HTERT RPE-1 (cell line): ENCODE measurements around the gene TNS3.

Experiments
- in situ Hi-C: fragments of 300-500 bp; cut with MboI; formaldehyde crosslinking; loops from 4 replicates; pipeline ENCODE4 v1.14.3; 2020; ENCODE audit warnings: low sequenced_read_pairs

The TNS3 gene

DNA sequence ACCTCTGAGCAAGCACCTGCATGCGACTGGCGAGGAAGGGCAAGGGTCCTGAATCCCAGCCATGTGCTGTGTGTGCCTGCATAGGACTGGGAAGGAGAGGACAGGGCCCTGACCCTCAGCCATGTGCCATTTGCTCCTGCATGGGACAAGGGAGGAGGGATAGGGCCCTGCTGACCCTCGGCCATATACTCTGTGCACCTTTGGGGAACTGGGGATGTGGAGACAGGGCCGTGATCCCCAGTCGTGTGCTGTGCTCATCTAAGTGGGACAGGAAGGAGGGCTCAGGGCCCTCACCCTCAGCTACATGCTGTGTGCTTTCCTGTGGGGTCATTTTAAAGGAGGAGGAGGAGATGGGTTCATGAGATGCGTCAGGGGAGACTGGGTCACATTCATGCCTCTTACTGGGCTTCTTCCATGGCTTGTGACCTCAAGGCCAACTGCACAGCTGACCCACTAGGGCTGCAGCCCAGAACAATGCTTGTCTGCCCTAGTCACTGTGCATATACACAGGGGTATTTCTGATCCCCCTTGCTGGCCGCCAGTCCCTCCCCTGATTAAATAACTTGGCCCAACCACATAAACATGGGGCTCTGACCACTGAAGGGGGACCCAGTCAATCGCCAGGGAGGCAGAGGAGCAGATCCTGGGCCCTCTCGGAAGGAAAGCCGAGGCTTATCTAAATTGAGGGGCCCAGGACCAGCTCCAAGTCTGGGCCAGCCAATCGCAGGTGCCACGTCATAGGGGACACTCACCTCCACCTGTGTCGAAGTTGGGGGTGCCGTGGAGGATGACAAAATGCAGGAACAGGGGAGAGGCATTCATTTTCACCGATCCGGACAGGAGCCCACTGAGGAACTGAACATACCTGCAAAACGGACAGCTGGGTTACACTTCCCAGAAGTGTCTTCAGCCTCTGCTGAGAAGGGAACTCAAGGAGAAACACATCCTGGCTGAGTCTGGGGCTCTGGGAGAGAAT lies 167.3 kb downstream of the TNS3 start:
- in situ Hi-C loops = no loop called here

DNA sequence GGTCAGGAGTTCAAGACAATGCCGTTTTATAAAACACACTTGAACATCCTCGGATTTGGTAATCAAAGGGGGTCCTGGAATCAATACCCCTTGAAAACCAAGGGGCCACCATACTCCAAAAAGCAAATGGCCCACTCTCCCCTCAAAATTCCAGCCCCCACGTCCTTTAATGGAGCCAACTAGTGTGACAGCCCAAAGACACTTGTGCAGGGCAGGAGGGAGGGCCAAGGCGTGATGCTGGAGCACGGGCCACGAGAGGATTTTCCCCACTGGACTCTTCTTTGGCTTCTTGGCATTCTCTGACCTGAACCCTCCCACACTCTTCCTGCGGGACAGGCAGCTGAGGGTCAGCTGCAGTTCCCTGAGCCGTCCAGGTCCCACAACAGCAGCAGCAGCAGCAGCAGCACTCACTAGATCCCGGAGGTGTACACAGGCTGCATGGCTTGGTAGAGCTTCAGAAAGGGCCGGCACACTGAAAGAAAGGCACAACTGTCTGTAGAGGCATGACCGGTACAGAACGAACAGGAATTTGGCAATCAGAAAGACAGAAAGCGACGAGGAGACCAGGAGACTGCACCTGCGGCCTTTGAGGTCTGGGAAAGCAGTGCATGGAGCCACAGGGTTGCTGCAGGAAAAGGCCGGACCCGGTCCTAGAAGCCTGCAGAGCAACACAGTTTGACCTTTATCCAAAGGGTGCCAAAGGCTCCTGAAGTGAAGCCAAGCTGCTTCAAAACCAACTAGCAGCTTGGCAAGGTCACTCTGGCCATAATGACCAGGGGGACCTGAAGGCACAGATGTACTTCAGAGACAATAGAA lies 168.2 kb downstream of the TNS3 start:
- in situ Hi-C loops = no loop called here

DNA sequence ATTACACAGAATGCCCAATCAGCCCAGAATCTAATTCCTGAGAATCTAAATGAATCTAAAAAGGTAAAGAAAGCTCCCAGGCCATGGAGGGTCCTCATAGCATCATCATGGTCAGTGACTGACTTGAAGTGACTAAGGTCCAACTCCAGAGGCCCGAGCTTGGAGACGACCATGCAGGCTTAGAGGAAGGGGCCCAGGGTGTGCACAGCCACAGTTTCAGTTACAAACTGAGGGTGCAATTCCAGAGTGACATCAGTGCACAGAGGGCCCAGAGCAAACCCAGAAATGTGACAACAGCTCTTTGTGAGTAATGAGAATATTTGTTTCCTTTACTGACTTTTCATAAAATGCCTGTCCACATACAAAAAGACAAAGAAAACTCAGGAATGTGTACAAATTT lies 170.0 kb downstream of the TNS3 start:
- in situ Hi-C loops = no loop called here

DNA sequence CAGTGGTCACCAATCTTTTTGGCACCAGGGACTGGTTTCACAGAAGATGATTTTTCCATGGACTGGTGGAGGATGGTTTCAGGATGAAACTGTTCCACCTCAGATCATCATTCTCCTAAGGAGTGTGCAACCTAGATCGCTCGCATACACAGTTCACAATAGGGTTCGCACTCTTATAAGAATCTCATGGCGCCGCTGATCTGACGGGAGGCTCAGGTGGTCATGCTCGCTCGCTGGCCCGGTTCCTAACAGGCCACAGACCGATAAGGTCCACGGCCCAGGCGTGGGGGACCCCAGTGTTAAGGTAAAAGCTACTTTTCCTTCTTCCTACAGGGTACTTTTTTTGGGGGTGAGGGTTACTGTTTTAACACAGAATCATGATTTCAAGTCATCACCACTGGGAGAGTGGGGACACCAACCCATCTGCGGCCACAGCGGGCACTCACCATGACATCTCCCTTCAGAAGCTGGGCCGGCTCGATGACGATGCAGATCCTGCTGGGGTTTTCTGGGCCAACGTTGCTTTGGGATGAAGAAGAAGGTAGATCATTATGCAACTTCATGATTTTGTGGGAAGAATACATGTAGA lies 170.5 kb downstream of the TNS3 start:
- in situ Hi-C loops = no loop called here

GRCh38 chr7:47408675-47409074 lies 173.2 kb downstream of the TNS3 start:
- in situ Hi-C loops = no loop called here

- in situ Hi-C loops = no loop called here
Observed at GRCh38 chr7:47407821-47408674, 173.9 kb downstream of the TNS3 start.

GRCh38 chr7:47407136-47407535 lies 174.8 kb downstream of the TNS3 start:
- in situ Hi-C loops = no loop called here

DNA sequence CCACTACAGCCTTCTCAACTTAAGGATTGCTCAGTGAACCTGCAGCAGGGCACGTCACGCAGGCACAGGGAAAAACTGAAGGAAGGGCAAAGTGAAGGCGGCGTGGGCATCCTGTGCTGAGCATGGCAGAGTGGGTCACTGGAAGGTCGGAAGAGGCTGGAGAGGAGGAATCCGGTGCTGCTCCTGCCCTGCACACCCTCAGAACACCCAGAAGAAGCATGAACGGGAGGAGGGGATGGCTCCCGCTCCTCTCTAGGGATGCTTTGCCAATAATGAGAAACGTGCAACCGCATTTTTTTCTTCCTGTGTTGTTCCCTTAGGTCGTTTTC lies 175.1 kb downstream of the TNS3 start:
- in situ Hi-C loops = no loop called here

DNA sequence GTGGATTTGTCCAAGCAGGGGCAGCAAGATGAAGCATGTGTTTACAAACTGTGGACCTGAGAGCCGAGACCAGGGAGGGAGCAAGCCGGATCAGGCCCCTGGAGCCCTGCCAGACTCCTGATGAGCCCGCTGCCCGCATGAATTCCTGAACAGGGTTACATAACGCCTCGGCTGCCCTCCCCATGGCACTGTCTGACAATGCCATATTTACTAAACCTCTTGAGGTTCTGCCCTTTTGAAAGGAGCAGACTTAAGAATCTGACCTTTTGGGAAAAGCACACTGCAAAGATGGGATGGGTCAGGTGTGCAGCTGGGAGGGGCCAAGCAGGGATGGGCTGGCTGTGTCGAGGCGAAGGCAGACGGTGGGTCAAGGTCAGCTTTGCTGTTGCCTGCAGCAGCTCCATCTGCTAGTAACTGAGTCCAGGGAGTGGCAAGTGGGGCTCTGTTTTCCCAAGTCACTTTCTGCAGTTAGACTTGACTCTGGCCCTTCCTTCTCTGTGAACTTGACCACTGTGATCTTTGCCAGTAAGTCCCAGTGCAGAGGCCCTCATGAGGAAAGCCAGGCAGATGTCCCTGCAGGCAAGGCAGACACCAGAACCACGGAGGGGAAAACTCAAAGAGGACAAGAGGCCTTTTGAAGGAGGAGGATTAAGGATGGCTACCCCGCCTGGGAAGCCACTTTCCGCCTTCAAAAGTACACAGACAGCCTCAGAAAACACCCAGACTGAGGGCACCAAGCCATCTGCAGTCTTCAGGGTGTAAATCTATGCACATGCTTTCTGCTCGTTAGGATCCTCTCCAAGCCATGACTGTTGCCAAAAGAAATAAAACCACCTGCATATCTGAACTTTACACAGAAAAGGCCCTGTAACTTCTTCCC lies 175.8 kb downstream of the TNS3 start:
- in situ Hi-C loops = no loop called here

- in situ Hi-C loops = no loop called here
Observed at GRCh38 chr7:47405286-47405904, 176.5 kb downstream of the TNS3 start.

DNA sequence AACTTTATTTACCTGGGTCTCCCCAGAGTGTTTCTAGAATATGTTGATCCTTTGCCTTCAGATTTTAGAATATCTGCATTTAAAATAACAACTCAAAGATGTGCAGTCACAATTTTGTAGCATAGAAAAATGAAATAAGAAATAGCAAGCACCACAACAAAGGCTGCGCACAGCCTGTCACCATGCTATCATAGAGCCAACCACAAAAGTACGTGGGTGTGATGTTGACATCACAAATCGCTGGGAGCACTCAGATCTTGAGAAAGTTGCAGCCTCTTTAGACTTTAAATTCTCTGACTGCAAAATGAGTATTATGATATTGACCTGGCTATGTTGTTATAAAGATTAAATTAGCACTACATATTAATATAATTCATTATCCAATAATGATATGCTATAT lies 177.9 kb downstream of the TNS3 start:
- in situ Hi-C loops = no loop called here

- in situ Hi-C loops = no loop called here
Observed at GRCh38 chr7:47402941-47403866, 178.7 kb downstream of the TNS3 start.

- in situ Hi-C loops = no loop called here
Observed at GRCh38 chr7:47401611-47402570, 180.0 kb downstream of the TNS3 start.

- in situ Hi-C loops = no loop called here
Observed at GRCh38 chr7:47400741-47401206, 181.1 kb downstream of the TNS3 start.

- in situ Hi-C loops = no loop called here
Observed at GRCh38 chr7:47400001-47400400, 181.9 kb downstream of the TNS3 start.

- in situ Hi-C loops = no loop called here
Observed at GRCh38 chr7:47394751-47395252, 187.1 kb downstream of the TNS3 start.

DNA sequence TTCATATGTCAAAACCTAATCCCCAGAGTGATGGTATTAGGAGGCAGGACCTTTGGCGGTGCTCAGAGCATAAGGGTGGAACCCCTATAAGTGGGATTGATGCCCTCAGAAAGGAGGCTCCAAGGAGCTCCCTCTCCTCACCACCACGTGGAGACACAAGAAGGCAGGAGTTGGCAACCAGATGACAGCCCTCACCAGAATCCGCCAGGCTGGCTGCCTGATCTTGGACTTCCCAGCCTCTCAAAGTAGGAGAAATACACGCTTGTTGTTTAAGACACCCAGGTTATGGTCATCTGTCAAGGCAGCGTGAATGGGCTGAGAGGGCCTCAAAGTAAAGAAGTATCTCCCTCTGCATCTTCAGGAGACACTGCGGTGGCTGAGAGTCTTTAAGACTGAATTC lies 187.7 kb downstream of the TNS3 start:
- in situ Hi-C loops = no loop called here
